Measurements from ENCODE around the gene NDE1.
"Not testable (repeated sequence)": the region's sequence is repeated elsewhere in the genome, so short reads cannot be mapped to it uniquely, and the experiment has no call there.

DNA sequence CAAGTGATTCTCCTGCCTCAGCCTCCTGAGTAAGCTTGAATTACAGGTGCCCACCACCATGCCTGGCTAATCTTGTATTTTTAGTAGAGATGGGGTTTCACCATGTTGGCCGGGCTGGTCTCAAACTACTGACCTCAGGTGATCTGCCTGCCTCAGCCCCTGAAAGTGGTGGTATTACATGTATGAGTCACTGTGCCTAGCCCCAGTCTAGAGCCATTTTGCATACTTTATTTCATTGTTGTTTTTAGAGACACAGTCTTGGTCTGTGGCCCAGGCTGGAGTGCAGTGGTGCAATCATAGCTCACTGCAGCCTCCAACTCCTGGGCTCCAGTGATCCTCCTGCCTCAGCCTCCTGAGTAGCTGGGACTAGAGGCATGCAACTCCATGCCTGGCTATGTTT is 42.5 kb downstream of the NDE1 start:
- TF ChIP-seq, protein P1, sequence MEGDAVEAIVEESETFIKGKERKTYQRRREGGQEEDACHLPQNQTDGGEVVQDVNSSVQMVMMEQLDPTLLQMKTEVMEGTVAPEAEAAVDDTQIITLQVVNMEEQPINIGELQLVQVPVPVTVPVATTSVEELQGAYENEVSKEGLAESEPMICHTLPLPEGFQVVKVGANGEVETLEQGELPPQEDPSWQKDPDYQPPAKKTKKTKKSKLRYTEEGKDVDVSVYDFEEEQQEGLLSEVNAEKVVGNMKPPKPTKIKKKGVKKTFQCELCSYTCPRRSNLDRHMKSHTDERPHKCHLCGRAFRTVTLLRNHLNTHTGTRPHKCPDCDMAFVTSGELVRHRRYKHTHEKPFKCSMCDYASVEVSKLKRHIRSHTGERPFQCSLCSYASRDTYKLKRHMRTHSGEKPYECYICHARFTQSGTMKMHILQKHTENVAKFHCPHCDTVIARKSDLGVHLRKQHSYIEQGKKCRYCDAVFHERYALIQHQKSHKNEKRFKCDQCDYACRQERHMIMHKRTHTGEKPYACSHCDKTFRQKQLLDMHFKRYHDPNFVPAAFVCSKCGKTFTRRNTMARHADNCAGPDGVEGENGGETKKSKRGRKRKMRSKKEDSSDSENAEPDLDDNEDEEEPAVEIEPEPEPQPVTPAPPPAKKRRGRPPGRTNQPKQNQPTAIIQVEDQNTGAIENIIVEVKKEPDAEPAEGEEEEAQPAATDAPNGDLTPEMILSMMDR (IDR thresholded peaks at IDR 0.05): not testable (repeated sequence)
- TF ChIP-seq EP300 (IDR thresholded peaks at IDR 0.05); POLR2A (IDR thresholded peaks at IDR 0.05; ENCODE audit: low read depth); POLR2AphosphoS5 (IDR thresholded peaks at IDR 0.05): not testable (repeated sequence)

Measured in esophagus muscularis mucosa (tissue), 4 donors.